Panc1 (cell line): ENCODE data around the gene GPC3. TPM values are rescaled to one million over a fixed set of nuclear protein-coding genes. Genes with fewer than 3 reads are reported as not detected.

ENCODE experiments used
- ATAC-seq: fragments of 200-7000 bp; cut with Tn5 transposase; 2 replicates; pipeline ENCODE4 v1.9.1; 2020; ENCODE audit warnings: mild to moderate bottlenecking, moderate library complexity
- BruUV-seq: library from RNA; stranded (reverse); fragments of 400-500 nt; replicated peaks from 2 replicates; lab custom pipeline; 2021; lab: Mats Ljungman, UMichigan
- CTCF ChIA-PET: fragments of 300-600 bp; sonication (Branson Sonifier 250); formaldehyde crosslinking; loops from one replicate; lab custom pipeline; 2022; ENCODE audit warnings: antibody characterized with exemption; lab: Charles Lee
- POLR2A ChIA-PET: fragments of 300-600 bp; sonication (Branson Sonifier 250); formaldehyde crosslinking; loops from one replicate; lab custom pipeline; 2022; ENCODE audit warnings: antibody characterized with exemption; lab: Charles Lee
- DNase-seq: peaks from one replicate; pipeline ENCODE4 v3.0.0-alpha.2; 2010; ENCODE audit warnings: low read depth, low spot score
- H3K27ac ChIP-seq: 2 replicates; pipeline ENCODE4 v1.5.1; 2011; ENCODE audit warnings: mild to moderate bottlenecking, low read length, inconsistent platforms
- H3K27me3 ChIP-seq: fragments of 200-500 bp; sonication (Bioruptor generic); 2 replicates; pipeline ENCODE4 v1.6.0; 2014; ENCODE audit warnings: low read length, inconsistent platforms; ENCODE audit not compliant: control insufficient read depth, insufficient read depth
- H3K36me3 ChIP-seq: fragments of 200-500 bp; sonication (Bioruptor generic); 2 replicates; pipeline ENCODE4 v1.5.1; 2014; ENCODE audit warnings: inconsistent platforms, mild to moderate bottlenecking, low read length, moderate library complexity; ENCODE audit not compliant: control insufficient read depth, insufficient read depth
- H3K4me1 ChIP-seq: 2 replicates; pipeline ENCODE4 v1.5.1; 2011; ENCODE audit warnings: inconsistent platforms, mild to moderate bottlenecking, low read length, moderate library complexity; ENCODE audit not compliant: control insufficient read depth, insufficient read depth
- H3K4me3 ChIP-seq, 2 experiments: 2 replicates each; pipeline ENCODE4 v1.5.1; 2011 to 2012; ENCODE audit warnings: low read depth in 2 of 2, low read length in 2 of 2, mild to moderate bottlenecking in 2 of 2, inconsistent platforms in 1 of 2, moderate library complexity in 1 of 2
- H3K9me3 ChIP-seq: fragments of 200-500 bp; sonication (Bioruptor generic); 2 replicates; pipeline ENCODE4 v1.5.1; 2014; ENCODE audit warnings: low read depth, mild to moderate bottlenecking, inconsistent platforms, low read length, moderate library complexity; ENCODE audit not compliant: control insufficient read depth, insufficient read depth
- POLR2AphosphoS5 ChIP-seq: IDR thresholded peaks from 2 replicates; pipeline ENCODE4 v1.6.1; 2012; ENCODE audit warnings: mild to moderate bottlenecking, low read depth, low read length, moderate library complexity
- SIN3A ChIP-seq: IDR thresholded peaks from 2 replicates; pipeline ENCODE4 v1.6.1; 2012; ENCODE audit warnings: low read depth, mild to moderate bottlenecking, low read length, moderate library complexity, borderline replicate concordance; ENCODE audit not compliant: insufficient read depth
- TCF7L2 ChIP-seq: IDR thresholded peaks from 2 replicates; pipeline ENCODE4 v1.6.1; 2011; ENCODE audit warnings: mild to moderate bottlenecking, low read depth, low read length, inconsistent platforms
- in situ Hi-C: cut with HindIII; loops from 2 replicates; pipeline ENCODE4 v1.10.0; 2016; ENCODE audit warnings: low sequenced_read_pairs, low pct_unique_long_range_greater_than_20kb
- intact Hi-C: fragments of 100-400 bp; cut with micrococcal nuclease; formaldehyde crosslinking; loops from one replicate; pipeline ENCODE4 v1.10.0; 2022; ENCODE audit not compliant: unreplicated experiment
- total RNA-seq: library from RNA; stranded (reverse); gene quantifications from one replicate; pipeline ENCODE4 v1.2.1, GENCODE V29; 2021; ENCODE audit not compliant: unreplicated experiment
- TF ChIP-seq, protein P1 (sequence below), 2 experiments: IDR thresholded peaks; 2 replicates each; pipeline ENCODE4 v1.6.1; 2011 to 2012; ENCODE audit warnings: low read depth in 2 of 2, control low read depth in 1 of 2, low read length in 1 of 2, mild to moderate bottlenecking in 1 of 2, moderate library complexity in 1 of 2; ENCODE audit not compliant: insufficient read depth in 1 of 2
- TF ChIP-seq, protein P2 (sequence below): fragments of 450-650 bp; IDR thresholded peaks from 2 replicates; pipeline ENCODE4 v1.5.1; 2017; ENCODE audit warnings: mild to moderate bottlenecking

The GPC3 gene
- total RNA-seq, 1 experiment from 2014 or later, result 0.95 TPM

DNA sequence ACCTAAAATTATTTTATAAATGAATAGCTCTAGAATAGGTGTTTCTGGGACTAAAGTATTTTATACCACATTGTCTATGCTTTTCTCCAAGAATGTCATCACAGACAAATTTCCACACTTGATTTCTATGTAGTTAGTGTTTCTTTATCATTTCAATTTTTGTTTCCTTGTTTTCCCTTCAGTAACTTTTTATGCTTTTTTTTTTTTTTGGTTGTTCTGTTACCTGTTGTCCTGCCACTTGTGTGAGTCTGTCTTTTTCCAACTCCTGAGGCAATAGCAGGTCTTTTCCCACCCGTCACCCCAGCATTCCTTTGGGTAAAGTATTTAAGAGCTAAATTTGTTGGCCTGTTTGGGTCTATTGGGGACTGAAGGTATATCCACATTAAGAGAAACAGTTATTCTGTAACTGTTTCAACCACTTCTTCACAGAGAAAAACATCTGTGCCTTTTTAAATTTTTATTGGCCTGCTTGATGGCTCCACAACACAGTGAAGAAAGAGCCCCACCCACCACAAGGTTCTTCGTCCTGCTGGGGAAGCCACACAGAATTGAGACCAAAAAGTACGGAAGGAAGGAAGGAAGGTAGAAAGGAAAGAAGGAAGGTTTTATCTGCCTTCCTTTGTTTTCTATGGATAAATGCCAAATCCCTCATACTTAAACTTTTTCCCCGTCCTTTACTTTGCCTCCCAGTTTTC lies 17.7 kb upstream of the GPC3 start:
- ATAC-seq, result no peak
- in situ Hi-C loops, result no loop called here
- peaks cover 3% of the 10 kb centered on the region; the same call in 1 of the 2 replicates for H3K27me3 ChIP-seq
- no peak for DNase-seq
- BruUV-seq, result no TSS peak
- ChIA-PET POLR2A (no interaction called here), CTCF (no interaction called here)
- no peaks in the 10 kb centered on the region for H3K36me3 ChIP-seq
- intact Hi-C loops, result no loop called here
- H3K27ac ChIP-seq, result no peak overlapping the region
- TF ChIP-seq, protein P1, sequence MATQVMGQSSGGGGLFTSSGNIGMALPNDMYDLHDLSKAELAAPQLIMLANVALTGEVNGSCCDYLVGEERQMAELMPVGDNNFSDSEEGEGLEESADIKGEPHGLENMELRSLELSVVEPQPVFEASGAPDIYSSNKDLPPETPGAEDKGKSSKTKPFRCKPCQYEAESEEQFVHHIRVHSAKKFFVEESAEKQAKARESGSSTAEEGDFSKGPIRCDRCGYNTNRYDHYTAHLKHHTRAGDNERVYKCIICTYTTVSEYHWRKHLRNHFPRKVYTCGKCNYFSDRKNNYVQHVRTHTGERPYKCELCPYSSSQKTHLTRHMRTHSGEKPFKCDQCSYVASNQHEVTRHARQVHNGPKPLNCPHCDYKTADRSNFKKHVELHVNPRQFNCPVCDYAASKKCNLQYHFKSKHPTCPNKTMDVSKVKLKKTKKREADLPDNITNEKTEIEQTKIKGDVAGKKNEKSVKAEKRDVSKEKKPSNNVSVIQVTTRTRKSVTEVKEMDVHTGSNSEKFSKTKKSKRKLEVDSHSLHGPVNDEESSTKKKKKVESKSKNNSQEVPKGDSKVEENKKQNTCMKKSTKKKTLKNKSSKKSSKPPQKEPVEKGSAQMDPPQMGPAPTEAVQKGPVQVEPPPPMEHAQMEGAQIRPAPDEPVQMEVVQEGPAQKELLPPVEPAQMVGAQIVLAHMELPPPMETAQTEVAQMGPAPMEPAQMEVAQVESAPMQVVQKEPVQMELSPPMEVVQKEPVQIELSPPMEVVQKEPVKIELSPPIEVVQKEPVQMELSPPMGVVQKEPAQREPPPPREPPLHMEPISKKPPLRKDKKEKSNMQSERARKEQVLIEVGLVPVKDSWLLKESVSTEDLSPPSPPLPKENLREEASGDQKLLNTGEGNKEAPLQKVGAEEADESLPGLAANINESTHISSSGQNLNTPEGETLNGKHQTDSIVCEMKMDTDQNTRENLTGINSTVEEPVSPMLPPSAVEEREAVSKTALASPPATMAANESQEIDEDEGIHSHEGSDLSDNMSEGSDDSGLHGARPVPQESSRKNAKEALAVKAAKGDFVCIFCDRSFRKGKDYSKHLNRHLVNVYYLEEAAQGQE (IDR thresholded peaks at IDR 0.05; ENCODE audit: insufficient read depth in 1 of 2, low read depth in 2 of 2, low read length in 1 of 2), result no peak
- TF ChIP-seq TCF7L2, result no peak
- no peaks in the 10 kb centered on the region for H3K4me1 ChIP-seq
- no peaks in the 10 kb centered on the region for H3K9me3 ChIP-seq
- no peak overlapping the region for H3K4me3 ChIP-seq

DNA sequence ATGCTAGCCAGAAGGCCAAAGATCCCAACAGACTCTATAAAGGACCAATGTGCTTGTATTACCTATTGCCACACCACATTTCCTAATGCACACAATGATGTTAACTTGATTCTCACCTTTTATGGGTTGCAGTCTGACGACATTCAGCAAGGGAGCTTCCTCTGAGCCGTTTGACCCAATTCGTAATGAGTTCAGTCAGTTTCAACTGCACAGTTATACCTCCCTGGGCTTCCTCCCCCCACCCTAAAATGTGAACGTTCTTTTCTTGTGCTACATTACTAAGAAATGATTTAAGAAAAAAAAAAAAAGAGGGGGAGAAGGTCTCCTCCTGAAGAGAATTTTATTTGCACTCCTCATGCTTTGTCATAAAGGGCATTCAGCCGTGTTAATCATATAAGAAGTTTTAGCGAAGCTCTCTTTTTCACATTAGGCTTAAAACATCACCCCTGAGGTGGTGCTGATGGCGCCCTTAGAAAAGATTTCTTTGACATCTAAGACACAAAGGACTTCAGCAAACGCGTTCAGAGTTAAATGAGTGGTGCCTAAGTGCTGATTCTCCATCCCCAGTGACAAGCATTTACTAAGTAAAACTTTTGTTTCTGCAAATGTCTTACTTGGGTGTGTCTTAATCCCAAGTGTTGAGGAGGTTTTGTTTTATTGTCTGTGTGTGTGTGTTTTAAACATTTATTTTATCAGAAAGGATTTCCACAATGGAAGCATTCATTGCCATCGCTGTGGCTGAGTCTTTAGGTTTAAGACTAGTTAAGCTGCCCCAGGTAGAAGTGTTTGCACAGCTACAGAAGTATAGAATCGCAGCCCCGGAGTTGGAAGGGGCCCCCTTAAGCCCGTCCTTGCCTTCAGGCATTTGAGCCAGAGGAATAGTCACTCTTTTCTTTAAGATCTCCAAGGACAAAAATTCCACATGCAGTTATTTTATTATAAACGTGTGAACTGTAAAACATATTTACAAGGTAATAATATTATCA lies 15.2 kb upstream of the GPC3 start:
- Histone ChIP-seq H3K27ac (no peak overlapping the region), H3K27me3 (peaks cover 3% of the 10 kb centered on the region; the same call in 1 of the 2 replicates), H3K4me3 (no peak overlapping the region), H3K9me3 (no peaks in the 10 kb centered on the region), H3K4me1 (no peaks in the 10 kb centered on the region), H3K36me3 (no peaks in the 10 kb centered on the region)
- CTCF ChIA-PET, result no interaction called here
- ATAC-seq, result no peak
- intact Hi-C loops, result no loop called here
- DNase-seq, result no peak
- POLR2A ChIA-PET, result no interaction called here
- TF ChIP-seq SIN3A, result no peak
- TF ChIP-seq POLR2AphosphoS5, result no peak
- TF ChIP-seq TCF7L2, result no peak
- TF ChIP-seq, protein P1 (IDR thresholded peaks at IDR 0.05; ENCODE audit: insufficient read depth in 1 of 2, low read depth in 2 of 2, low read length in 1 of 2), result no peak
- TF ChIP-seq, protein P2, sequence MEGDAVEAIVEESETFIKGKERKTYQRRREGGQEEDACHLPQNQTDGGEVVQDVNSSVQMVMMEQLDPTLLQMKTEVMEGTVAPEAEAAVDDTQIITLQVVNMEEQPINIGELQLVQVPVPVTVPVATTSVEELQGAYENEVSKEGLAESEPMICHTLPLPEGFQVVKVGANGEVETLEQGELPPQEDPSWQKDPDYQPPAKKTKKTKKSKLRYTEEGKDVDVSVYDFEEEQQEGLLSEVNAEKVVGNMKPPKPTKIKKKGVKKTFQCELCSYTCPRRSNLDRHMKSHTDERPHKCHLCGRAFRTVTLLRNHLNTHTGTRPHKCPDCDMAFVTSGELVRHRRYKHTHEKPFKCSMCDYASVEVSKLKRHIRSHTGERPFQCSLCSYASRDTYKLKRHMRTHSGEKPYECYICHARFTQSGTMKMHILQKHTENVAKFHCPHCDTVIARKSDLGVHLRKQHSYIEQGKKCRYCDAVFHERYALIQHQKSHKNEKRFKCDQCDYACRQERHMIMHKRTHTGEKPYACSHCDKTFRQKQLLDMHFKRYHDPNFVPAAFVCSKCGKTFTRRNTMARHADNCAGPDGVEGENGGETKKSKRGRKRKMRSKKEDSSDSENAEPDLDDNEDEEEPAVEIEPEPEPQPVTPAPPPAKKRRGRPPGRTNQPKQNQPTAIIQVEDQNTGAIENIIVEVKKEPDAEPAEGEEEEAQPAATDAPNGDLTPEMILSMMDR, result no peak
- in situ Hi-C loops, result no loop called here
- BruUV-seq, result no TSS peak
